ENCODE data around the gene EDDM3A.

The EDDM3A gene

GRCh38 chr14:20775043-20775442, 29.4 kb downstream of the EDDM3A start:
- TF ChIP-seq SP7 (tag by site-specific recombination; IDR thresholded peaks at IDR 0.05) (no peak), ZNF133 (tag by site-specific recombination; IDR thresholded peaks at IDR 0.05) (no peak), GLIS1 (tag by site-specific recombination; IDR thresholded peaks at IDR 0.05) (no peak), ZNF214 (tag by site-specific recombination; IDR thresholded peaks at IDR 0.05; ENCODE audit: borderline replicate concordance) (no peak), ZNF404 (tag by site-specific recombination; IDR thresholded peaks at IDR 0.05) (no peak), ZNF24 (tag by site-specific recombination; IDR thresholded peaks at IDR 0.05) (no peak), YY1 (tag by site-specific recombination; IDR thresholded peaks at IDR 0.05) (no peak), ZNF677 (tag by site-specific recombination; IDR thresholded peaks at IDR 0.05) (no peak), MYNN (tag by site-specific recombination; IDR thresholded peaks at IDR 0.05; ENCODE audit: borderline replicate concordance) (no peak), WT1 (tag by site-specific recombination; IDR thresholded peaks at IDR 0.05) (no peak), ZFP69B (tag by site-specific recombination; IDR thresholded peaks at IDR 0.05) (no peak)
- TF ChIP-seq, protein P1, sequence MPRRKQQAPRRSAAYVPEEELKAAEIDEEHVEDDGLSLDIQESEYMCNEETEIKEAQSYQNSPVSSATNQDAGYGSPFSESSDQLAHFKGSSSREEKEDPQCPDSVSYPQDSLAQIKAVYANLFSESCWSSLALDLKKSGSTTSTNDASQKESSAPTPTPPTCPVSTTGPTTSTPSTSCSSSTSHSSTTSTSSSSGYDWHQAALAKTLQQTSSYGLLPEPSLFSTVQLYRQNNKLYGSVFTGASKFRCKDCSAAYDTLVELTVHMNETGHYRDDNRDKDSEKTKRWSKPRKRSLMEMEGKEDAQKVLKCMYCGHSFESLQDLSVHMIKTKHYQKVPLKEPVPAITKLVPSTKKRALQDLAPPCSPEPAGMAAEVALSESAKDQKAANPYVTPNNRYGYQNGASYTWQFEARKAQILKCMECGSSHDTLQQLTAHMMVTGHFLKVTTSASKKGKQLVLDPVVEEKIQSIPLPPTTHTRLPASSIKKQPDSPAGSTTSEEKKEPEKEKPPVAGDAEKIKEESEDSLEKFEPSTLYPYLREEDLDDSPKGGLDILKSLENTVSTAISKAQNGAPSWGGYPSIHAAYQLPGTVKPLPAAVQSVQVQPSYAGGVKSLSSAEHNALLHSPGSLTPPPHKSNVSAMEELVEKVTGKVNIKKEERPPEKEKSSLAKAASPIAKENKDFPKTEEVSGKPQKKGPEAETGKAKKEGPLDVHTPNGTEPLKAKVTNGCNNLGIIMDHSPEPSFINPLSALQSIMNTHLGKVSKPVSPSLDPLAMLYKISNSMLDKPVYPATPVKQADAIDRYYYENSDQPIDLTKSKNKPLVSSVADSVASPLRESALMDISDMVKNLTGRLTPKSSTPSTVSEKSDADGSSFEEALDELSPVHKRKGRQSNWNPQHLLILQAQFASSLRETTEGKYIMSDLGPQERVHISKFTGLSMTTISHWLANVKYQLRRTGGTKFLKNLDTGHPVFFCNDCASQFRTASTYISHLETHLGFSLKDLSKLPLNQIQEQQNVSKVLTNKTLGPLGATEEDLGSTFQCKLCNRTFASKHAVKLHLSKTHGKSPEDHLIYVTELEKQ (tag by site-specific recombination; IDR thresholded peaks at IDR 0.05; ENCODE audit: borderline replicate concordance), result no peak
- TF ChIP-seq, protein P2, sequence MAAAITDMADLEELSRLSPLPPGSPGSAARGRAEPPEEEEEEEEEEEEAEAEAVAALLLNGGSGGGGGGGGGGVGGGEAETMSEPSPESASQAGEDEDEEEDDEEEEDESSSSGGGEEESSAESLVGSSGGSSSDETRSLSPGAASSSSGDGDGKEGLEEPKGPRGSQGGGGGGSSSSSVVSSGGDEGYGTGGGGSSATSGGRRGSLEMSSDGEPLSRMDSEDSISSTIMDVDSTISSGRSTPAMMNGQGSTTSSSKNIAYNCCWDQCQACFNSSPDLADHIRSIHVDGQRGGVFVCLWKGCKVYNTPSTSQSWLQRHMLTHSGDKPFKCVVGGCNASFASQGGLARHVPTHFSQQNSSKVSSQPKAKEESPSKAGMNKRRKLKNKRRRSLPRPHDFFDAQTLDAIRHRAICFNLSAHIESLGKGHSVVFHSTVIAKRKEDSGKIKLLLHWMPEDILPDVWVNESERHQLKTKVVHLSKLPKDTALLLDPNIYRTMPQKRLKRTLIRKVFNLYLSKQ (tag by site-specific recombination; IDR thresholded peaks at IDR 0.05; ENCODE audit: borderline replicate concordance), result no peak
- Histone ChIP-seq H3K4me1 (ENCODE audit: control insufficient read depth, insufficient read depth, low read length) (no peaks in the 10 kb centered on the region), H3K27ac (ENCODE audit: extremely low read depth, low read depth, low read length) (no peak overlapping the region), H3K4me3 (ENCODE audit: low read depth, low read length) (no peak overlapping the region), H3K9me3 (ENCODE audit: control insufficient read depth, insufficient read depth, low read depth, low read length) (no peaks in the 10 kb centered on the region), H3K36me3 (ENCODE audit: control insufficient read depth in 2 of 2, insufficient read depth in 1 of 2, low read length in 2 of 2) (no peaks in the 10 kb centered on the region)
- POLR2A ChIA-PET, result no interaction called here
- CTCF ChIA-PET, result interaction anchor here (0.9 kb wide), 1 partner anchor 84 kb away, joined by 3 read pairs; no protein-coding TSS in a partner anchor

DNA sequence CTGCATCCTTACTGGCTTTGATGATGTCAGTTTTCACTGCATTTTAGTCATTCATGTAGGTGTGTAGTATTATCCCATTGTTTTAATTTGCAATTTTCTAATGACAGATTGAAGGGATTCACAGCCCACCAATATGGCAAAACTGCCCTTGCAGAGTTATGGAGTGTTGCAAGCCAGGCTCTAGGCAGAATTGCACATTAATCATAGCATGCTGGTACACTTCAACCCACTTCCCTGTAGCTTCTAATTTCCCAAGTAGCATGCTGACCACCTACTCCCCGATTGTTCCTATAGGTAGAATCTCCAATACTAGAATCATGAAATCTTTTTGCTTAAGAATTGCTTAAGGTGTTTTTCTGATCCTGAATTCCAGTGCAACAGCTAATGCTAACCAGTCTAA, 30.2 kb downstream of the EDDM3A start:
- Histone ChIP-seq H3K36me3 (ENCODE audit: control insufficient read depth in 2 of 2, insufficient read depth in 1 of 2, low read length in 2 of 2) (no peaks in the 10 kb centered on the region), H3K9me3 (ENCODE audit: control insufficient read depth, insufficient read depth, low read depth, low read length) (no peaks in the 10 kb centered on the region), H3K4me3 (ENCODE audit: low read depth, low read length) (no peak overlapping the region), H3K4me1 (ENCODE audit: control insufficient read depth, insufficient read depth, low read length) (no peaks in the 10 kb centered on the region), H3K27ac (ENCODE audit: extremely low read depth, low read depth, low read length) (no peak overlapping the region)
- ChIA-PET CTCF (interaction anchor here (0.6 kb wide), 1 partner anchor 239 kb away, joined by 3 read pairs; no protein-coding TSS in a partner anchor), POLR2A (no interaction called here)
- TF ChIP-seq ZBTB49 (tag by site-specific recombination; IDR thresholded peaks at IDR 0.05; ENCODE audit: low read depth) (no peak), SETDB1 (IDR thresholded peaks at IDR 0.05; ENCODE audit: insufficient read length, low read length) (no peak), ZNF629 (tag by site-specific recombination; IDR thresholded peaks at IDR 0.05) (no peak), ZNF140 (tag by site-specific recombination; IDR thresholded peaks at IDR 0.05) (no peak), ZNF24 (tag by site-specific recombination; IDR thresholded peaks at IDR 0.05) (no peak), ZNF76 (tag by site-specific recombination; IDR thresholded peaks at IDR 0.05; ENCODE audit: borderline replicate concordance, low read depth) (no peak), ZNF423 (tag by site-specific recombination; IDR thresholded peaks at IDR 0.05) (no peak), HOXC10 (CRISPR knock-in tag; IDR thresholded peaks at IDR 0.05) (no peak), ZNF660 (tag by site-specific recombination; IDR thresholded peaks at IDR 0.05) (no peak), ZNF776 (tag by site-specific recombination; IDR thresholded peaks at IDR 0.05; ENCODE audit: borderline replicate concordance) (no peak), ZNF785 (tag by site-specific recombination; IDR thresholded peaks at IDR 0.05) (no peak), ZNF391 (tag by site-specific recombination; IDR thresholded peaks at IDR 0.05; ENCODE audit: borderline replicate concordance, low read depth) (no peak), ZNF211 (tag by site-specific recombination; IDR thresholded peaks at IDR 0.05; ENCODE audit: low read depth) (no peak)
- TF ChIP-seq, protein P3, sequence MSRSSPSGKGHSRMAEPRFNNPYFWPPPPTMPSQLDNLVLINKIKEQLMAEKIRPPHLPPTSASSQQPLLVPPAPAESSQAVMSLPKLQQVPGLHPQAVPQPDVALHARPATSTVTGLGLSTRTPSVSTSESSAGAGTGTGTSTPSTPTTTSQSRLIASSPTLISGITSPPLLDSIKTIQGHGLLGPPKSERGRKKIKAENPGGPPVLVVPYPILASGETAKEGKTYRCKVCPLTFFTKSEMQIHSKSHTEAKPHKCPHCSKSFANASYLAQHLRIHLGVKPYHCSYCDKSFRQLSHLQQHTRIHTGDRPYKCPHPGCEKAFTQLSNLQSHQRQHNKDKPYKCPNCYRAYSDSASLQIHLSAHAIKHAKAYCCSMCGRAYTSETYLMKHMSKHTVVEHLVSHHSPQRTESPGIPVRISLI (tag by site-specific recombination; IDR thresholded peaks at IDR 0.05), result no peak

Measured in HEK293 (cell line).